H9 (cell line): ENCODE measurements around the gene KIF26A. TPM values are rescaled to one million over a fixed set of nuclear protein-coding genes. Genes with fewer than 3 reads are reported as not detected.

Experiments used
- DNase-seq: peaks from one replicate; pipeline ENCODE4 v3.0.0-alpha.2; 2017
- H2AFZ ChIP-seq: one replicate; pipeline ENCODE4 v1.6.1; 2013; ENCODE audit warnings: mild to moderate bottlenecking, low read length, control low read depth, moderate library complexity
- H2AK5ac ChIP-seq: 2 replicates; pipeline ENCODE4 v1.6.1; 2013; ENCODE audit warnings: low read length, control low read depth, mixed read lengths; ENCODE audit not compliant: insufficient read length
- H2BK120ac ChIP-seq: one replicate; pipeline ENCODE4 v1.6.1; 2013; ENCODE audit warnings: low read depth, mild to moderate bottlenecking, low read length, control low read depth, inconsistent platforms; ENCODE audit not compliant: poor library complexity, severe bottlenecking
- H2BK12ac ChIP-seq: 2 replicates; pipeline ENCODE4 v1.6.1; 2013; ENCODE audit warnings: low read length, control low read depth, mixed read lengths, low read depth; ENCODE audit not compliant: insufficient read length
- H2BK15ac ChIP-seq: 2 replicates; pipeline ENCODE4 v1.6.1; 2013; ENCODE audit warnings: low read depth, low read length, control low read depth
- H2BK20ac ChIP-seq: one replicate; pipeline ENCODE4 v1.6.1; 2013; ENCODE audit warnings: low read depth, mild to moderate bottlenecking, low read length, control low read depth, inconsistent platforms; ENCODE audit not compliant: poor library complexity, severe bottlenecking
- H2BK5ac ChIP-seq: 2 replicates; pipeline ENCODE4 v1.6.1; 2013; ENCODE audit warnings: low read length, control low read depth, mixed read lengths; ENCODE audit not compliant: insufficient read length
- H3K14ac ChIP-seq: 2 replicates; pipeline ENCODE4 v1.6.1; 2013; ENCODE audit warnings: low read length, control low read depth; ENCODE audit not compliant: insufficient read depth
- H3K18ac ChIP-seq: 2 replicates; pipeline ENCODE4 v1.6.1; 2013; ENCODE audit warnings: low read depth, mild to moderate bottlenecking, mixed read lengths, low read length, control low read depth; ENCODE audit not compliant: insufficient read length
- H3K23ac ChIP-seq: 2 replicates; pipeline ENCODE4 v1.6.1; 2013; ENCODE audit warnings: low read length, control low read depth, mixed read lengths, low read depth; ENCODE audit not compliant: insufficient read length
- H3K23me2 ChIP-seq: 2 replicates; pipeline ENCODE4 v1.6.1; 2013; ENCODE audit warnings: low read depth, mild to moderate bottlenecking, mixed read lengths, low read length, control low read depth; ENCODE audit not compliant: insufficient read length, poor library complexity, severe bottlenecking
- H3K27ac ChIP-seq: 2 replicates; pipeline ENCODE4 v1.5.1; 2013; ENCODE audit warnings: low read length, control low read depth, mixed read lengths, low read depth; ENCODE audit not compliant: insufficient read length
- H3K27me3 ChIP-seq: 2 replicates; pipeline ENCODE4 v1.6.1; 2013; ENCODE audit warnings: low read length, control low read depth, inconsistent platforms; ENCODE audit not compliant: insufficient read depth
- H3K4ac ChIP-seq: 2 replicates; pipeline ENCODE4 v1.6.1; 2013; ENCODE audit warnings: low read depth, mild to moderate bottlenecking, control low read depth, inconsistent platforms, low read length, moderate library complexity
- H3K4me1 ChIP-seq: 2 replicates; pipeline ENCODE4 v1.6.1; 2013; ENCODE audit warnings: low read length, control low read depth, inconsistent platforms; ENCODE audit not compliant: insufficient read depth
- H3K4me2 ChIP-seq: 2 replicates; pipeline ENCODE4 v1.6.1; 2013; ENCODE audit warnings: low read length, control low read depth, mixed read lengths; ENCODE audit not compliant: insufficient read length, insufficient read depth
- H3K56ac ChIP-seq: 2 replicates; pipeline ENCODE4 v1.6.1; 2013; ENCODE audit warnings: low read depth, mild to moderate bottlenecking, mixed read lengths, low read length, control low read depth; ENCODE audit not compliant: insufficient read length
- H3K79me1 ChIP-seq: 2 replicates; pipeline ENCODE4 v1.6.1; 2013; ENCODE audit warnings: low read depth, mild to moderate bottlenecking, moderate library complexity, low read length, control low read depth, inconsistent platforms; ENCODE audit not compliant: insufficient read depth, poor library complexity, severe bottlenecking
- H3K79me2 ChIP-seq: 2 replicates; pipeline ENCODE4 v1.6.1; 2013; ENCODE audit warnings: low read length, control low read depth, inconsistent platforms; ENCODE audit not compliant: insufficient read depth
- H3K9ac ChIP-seq: 2 replicates; pipeline ENCODE4 v1.6.1; 2013; ENCODE audit warnings: low read length, control low read depth, mixed read lengths; ENCODE audit not compliant: insufficient read length; ENCODE audit errors: extremely low read depth
- H3K9me3 ChIP-seq: one replicate; pipeline ENCODE4 v1.6.1; 2013; ENCODE audit warnings: low read depth, low read length, inconsistent platforms; ENCODE audit not compliant: control insufficient read depth
- H3T11ph ChIP-seq: one replicate; pipeline ENCODE4 v1.6.1; 2013; ENCODE audit warnings: mild to moderate bottlenecking, low read length, control low read depth, inconsistent platforms
- H4K20me1 ChIP-seq: one replicate; pipeline ENCODE4 v1.6.1; 2013; ENCODE audit not compliant: control insufficient read depth, insufficient read length, insufficient read depth
- H4K5ac ChIP-seq: 2 replicates; pipeline ENCODE4 v1.6.1; 2013; ENCODE audit warnings: low read depth, mild to moderate bottlenecking, mixed read lengths, low read length, control low read depth; ENCODE audit not compliant: insufficient read length
- H4K8ac ChIP-seq: replicated peaks from 2 replicates; pipeline ENCODE4 v1.6.1; 2013; ENCODE audit warnings: low read length, control low read depth, mixed read lengths, low read depth; ENCODE audit not compliant: insufficient read length
- H4K91ac ChIP-seq: 2 replicates; pipeline ENCODE4 v1.6.1; 2013; ENCODE audit warnings: low read depth, mild to moderate bottlenecking, moderate library complexity, mixed read lengths, low read length, control low read depth; ENCODE audit not compliant: insufficient read length
- H3K27ac Mint-ChIP-seq, 3 experiments: 2 replicates in 2 of 3; 3 replicates in 1 of 3; pipeline ENCODE4 v1.8.0; 2020 to 2021; ENCODE audit warnings: mixed read lengths in 3 of 3, mild to moderate bottlenecking in 1 of 3, moderate library complexity in 1 of 3
- H3K27me3 Mint-ChIP-seq: 2 replicates; pipeline ENCODE4 v1.8.0; 2021; ENCODE audit warnings: low read depth, mild to moderate bottlenecking, moderate library complexity, mixed read lengths
- H3K36me3 Mint-ChIP-seq, 3 experiments: 2 replicates in 2 of 3; 3 replicates in 1 of 3; pipeline ENCODE4 v1.8.0; 2020 to 2021; ENCODE audit warnings: low read depth in 3 of 3, mixed read lengths in 3 of 3; ENCODE audit not compliant: insufficient read depth in 1 of 3
- H3K4me1 Mint-ChIP-seq, 2 experiments: 2 replicates each; pipeline ENCODE4 v1.8.0; 2020; ENCODE audit warnings: mixed read lengths in 2 of 2
- H3K4me3 Mint-ChIP-seq, 2 experiments: 2 replicates in 1 of 2; 3 replicates in 1 of 2; pipeline ENCODE4 v1.8.0; 2020 to 2021; ENCODE audit warnings: mild to moderate bottlenecking in 2 of 2, mixed read lengths in 2 of 2, moderate library complexity in 1 of 2
- H3K9me3 Mint-ChIP-seq, 2 experiments: 2 replicates in 1 of 2; 3 replicates in 1 of 2; pipeline ENCODE4 v1.8.0; 2020; ENCODE audit warnings: mild to moderate bottlenecking in 2 of 2, mixed read lengths in 2 of 2, moderate library complexity in 1 of 2
- WGBS: extraction: QIAGEN DNeasy Blood & Tissue Kit; methylation state at CpG from one replicate; pipeline ENCODE4 v1.1.7; 2013; ENCODE audit warnings: missing lambda C conversion rate, low lambda C conversion rate, mixed read lengths; ENCODE audit not compliant: insufficient read length; ENCODE audit errors: extremely low coverage; 5-methylcytosine and 5-hydroxymethylcytosine counted together
- total RNA-seq: library from RNA; stranded (reverse); gene quantifications from 2 replicates; pipeline ENCODE4 v1.2.1, GENCODE V29; 2021
- TF ChIP-seq, protein P1 (sequence below): fragments of 200-600 bp; sonication (generic); conservative IDR thresholded peaks from 3 replicates; pipeline ENCODE4 v1.8.0; 2021; ENCODE audit warnings: antibody characterized with exemption, mild to moderate bottlenecking

KIF26A gene
- total RNA-seq, 1 experiment from 2014 or later: 44.2 TPM

GRCh38 chr14:104099096-104100041 is 39.0 kb upstream of the KIF26A start:
- no CpG with 5 or more reads among the region's 26 CpGs for WGBS

More at GRCh38 chr14:104099096-104100041, 39.0 kb upstream of the KIF26A start:
- no peaks in the 10 kb centered on the region for H4K20me1 ChIP-seq
- H3K4me2 ChIP-seq: no peak overlapping the region
- DNase-seq: no peak
- no peak overlapping the region for H3K4me3 Mint-ChIP-seq
- no peaks in the 10 kb centered on the region for H3K79me1 ChIP-seq
- H3K9ac ChIP-seq: no peak overlapping the region
- H4K91ac ChIP-seq: no peak overlapping the region
- no peaks in the 10 kb centered on the region for H3K36me3 Mint-ChIP-seq
- H3K27ac Mint-ChIP-seq: no peak overlapping the region
- no peak overlapping the region for H2BK20ac ChIP-seq
- no peaks in the 10 kb centered on the region for H3K79me2 ChIP-seq
- no peak overlapping the region for H3K23ac ChIP-seq
- H2BK12ac ChIP-seq: no peak overlapping the region
- H4K8ac ChIP-seq: no peak overlapping the region
- no peak overlapping the region for H3K18ac ChIP-seq
- H3K9me3 ChIP-seq: no peaks in the 10 kb centered on the region
- no peak overlapping the region for H3K14ac ChIP-seq
- no peak overlapping the region for H2AK5ac ChIP-seq
- no peak overlapping the region for H3K27ac ChIP-seq
- H3K27me3 Mint-ChIP-seq: peaks cover 12% of the 10 kb centered on the region
- no peak overlapping the region for H2AFZ ChIP-seq
- H3K4ac ChIP-seq: no peak overlapping the region
- H3K27me3 ChIP-seq: no peaks in the 10 kb centered on the region
- no peaks in the 10 kb centered on the region for H3K23me2 ChIP-seq
- H3K4me1 Mint-ChIP-seq: peaks cover 2% of the 10 kb centered on the region in 2 experiments
- no peak overlapping the region for H3K56ac ChIP-seq
- TF ChIP-seq, protein P1, sequence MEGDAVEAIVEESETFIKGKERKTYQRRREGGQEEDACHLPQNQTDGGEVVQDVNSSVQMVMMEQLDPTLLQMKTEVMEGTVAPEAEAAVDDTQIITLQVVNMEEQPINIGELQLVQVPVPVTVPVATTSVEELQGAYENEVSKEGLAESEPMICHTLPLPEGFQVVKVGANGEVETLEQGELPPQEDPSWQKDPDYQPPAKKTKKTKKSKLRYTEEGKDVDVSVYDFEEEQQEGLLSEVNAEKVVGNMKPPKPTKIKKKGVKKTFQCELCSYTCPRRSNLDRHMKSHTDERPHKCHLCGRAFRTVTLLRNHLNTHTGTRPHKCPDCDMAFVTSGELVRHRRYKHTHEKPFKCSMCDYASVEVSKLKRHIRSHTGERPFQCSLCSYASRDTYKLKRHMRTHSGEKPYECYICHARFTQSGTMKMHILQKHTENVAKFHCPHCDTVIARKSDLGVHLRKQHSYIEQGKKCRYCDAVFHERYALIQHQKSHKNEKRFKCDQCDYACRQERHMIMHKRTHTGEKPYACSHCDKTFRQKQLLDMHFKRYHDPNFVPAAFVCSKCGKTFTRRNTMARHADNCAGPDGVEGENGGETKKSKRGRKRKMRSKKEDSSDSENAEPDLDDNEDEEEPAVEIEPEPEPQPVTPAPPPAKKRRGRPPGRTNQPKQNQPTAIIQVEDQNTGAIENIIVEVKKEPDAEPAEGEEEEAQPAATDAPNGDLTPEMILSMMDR: no peak
- H4K5ac ChIP-seq: no peak overlapping the region
- no peak overlapping the region for H2BK15ac ChIP-seq
- no peaks in the 10 kb centered on the region for H3K9me3 Mint-ChIP-seq
- no peak overlapping the region for H2BK5ac ChIP-seq
- no peak overlapping the region for H2BK120ac ChIP-seq
- no peak overlapping the region for H3T11ph ChIP-seq
- no peaks in the 10 kb centered on the region for H3K4me1 ChIP-seq
